ENCODE results near the gene PCBP3. TPM values are rescaled to one million over a fixed set of nuclear protein-coding genes. Genes with fewer than 3 reads are reported as not detected.

The PCBP3 gene
- total RNA-seq, 1 experiment from 2014 or later, result not detected

DNA sequence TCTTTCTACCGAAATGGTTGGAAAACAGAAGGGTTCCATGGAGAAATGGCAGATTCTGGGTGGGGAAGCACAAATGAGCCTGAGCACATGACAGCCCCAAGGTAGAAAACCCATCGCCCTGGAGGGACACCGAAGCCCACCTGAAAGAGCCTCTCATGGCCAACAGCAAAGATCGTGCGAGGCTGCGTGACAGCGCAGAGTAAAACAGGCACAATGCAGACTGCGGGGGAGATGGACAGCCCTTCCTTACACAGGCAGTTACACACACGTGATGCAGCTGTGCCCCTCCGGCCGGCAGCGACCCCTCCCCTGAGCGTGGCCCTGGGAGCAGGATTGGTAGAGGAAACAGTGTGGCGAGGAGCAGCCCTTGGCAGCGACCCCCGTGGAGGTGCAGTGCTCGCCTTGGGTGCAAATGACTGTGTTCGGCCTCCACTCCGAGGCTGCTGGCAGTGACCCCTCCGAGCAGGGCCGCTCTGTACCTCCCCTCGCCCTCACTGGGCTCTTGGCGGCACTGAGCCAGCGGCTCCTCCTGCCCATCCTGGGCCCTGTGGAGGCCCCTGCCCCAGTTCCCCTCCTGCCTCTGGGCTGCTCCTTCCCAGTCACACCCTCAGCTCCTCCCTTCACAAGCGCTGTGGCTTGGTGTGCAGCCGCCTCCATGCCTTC is 217.1 kb downstream of the PCBP3 start:
- no peak for DNase-seq (ENCODE audit: low spot score)

GRCh38 chr21:45861156-45861870 is 217.8 kb downstream of the PCBP3 start:
- DNase-seq (ENCODE audit: low spot score), result no peak

GRCh38 chr21:45862543-45863207 is 219.2 kb downstream of the PCBP3 start:
- no peak for DNase-seq (ENCODE audit: low spot score)

GRCh38 chr21:45863267-45863666 is 219.7 kb downstream of the PCBP3 start:
- DNase-seq (ENCODE audit: low spot score), result no peak

DNA sequence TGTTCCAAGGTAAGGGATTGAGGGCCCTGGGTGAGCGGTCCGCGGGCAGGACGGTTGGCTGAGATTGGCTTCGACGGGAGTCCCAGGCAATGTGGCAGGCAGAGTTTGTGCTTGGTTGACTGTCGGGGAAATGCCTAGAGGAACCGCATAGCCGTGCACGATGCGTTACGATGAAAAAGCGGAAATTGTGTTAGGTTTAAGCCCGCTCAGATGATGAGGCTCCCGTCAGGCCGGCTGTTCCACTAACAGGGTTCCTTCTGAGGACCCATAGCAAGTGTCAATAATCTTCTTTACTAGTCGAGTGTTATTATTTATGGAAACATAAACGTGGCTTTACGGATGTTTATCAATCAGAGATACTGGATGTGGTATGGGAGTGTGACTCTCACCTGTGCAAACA is 220.2 kb downstream of the PCBP3 start:
- no peak for DNase-seq (ENCODE audit: low spot score)

DNA sequence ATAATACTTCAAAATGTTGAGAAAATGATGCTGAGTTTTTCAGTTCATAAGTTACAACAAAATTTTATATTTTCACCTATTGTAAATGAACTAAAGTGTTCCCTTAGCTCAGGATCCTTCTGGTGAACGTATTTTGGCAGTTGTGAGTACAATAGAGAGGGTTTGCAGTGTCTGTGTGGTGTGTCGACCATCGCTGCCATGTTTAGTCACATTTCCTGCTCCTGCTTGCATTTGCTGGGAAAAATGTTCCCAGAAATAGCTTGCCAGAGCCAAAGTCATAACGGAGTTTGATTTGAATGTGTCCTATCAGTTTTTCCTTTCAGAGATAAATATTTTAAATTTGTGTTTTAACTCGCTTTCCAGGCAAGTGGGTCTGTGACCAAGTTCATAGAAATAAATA is 220.9 kb downstream of the PCBP3 start:
- DNase-seq (ENCODE audit: low spot score), result no peak

DNA sequence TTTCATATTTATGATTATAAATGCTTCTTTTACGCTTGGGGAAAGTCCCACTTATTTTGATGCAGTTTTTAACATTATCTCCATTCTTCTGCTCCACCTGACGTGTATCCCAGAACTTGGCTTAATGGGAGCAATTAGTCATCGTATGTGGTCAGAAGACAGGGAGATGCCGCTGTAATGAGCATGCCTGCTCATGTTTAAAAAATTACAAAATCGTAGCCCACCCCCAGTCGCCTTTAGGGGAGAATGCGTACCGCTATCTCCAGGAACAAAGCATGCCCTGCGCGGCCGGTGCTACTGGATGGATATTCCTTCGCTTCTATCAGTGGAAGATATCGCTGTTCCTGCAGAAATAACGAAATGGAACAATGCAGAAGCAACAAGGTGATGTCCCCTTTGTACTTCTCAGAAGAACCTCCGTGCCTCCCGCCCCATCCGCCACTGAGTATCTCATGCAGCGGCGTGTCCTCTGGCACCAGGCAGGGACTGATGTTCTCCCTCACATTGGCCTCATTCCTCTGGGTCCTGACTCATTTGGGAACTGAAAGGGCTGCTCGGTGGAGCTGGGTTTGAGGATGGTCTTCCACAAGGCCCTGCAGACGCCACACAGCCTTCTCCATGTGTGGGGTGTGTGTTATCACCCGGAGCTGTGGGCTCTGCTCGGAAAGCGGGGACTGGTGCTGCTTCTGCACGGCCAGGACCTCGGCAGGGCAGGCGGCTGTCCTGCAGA is 221.7 kb downstream of the PCBP3 start:
- no peak for DNase-seq (ENCODE audit: low spot score)

DNA sequence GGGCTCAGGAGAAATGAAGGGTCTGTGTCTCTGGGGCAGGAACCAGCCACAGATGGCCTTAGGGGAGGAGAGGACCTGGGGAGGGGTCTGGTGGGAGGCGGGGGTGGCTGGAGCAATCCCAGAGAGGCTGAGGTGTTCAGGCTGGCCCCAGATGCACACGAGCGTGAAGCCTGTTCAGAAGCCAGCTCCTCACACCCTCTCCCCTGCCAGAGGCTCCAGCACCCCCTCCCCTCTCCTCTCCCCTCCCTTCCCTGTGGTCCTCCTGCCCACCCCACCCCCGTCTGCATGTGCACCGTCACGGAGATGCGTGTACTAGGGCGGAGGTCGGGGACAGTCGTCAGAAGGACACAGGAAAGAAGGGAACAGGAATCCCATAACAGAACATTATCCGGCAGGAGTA is 223.0 kb downstream of the PCBP3 start:
- no peak for DNase-seq (ENCODE audit: low spot score)

GRCh38 chr21:45867041-45867666 is 223.6 kb downstream of the PCBP3 start:
- no peak for DNase-seq (ENCODE audit: low spot score)

- no peak for DNase-seq (ENCODE audit: low spot score)
These were observed 224.2 kb downstream of the PCBP3 start for GRCh38 chr21:45867671-45868081.

DNA sequence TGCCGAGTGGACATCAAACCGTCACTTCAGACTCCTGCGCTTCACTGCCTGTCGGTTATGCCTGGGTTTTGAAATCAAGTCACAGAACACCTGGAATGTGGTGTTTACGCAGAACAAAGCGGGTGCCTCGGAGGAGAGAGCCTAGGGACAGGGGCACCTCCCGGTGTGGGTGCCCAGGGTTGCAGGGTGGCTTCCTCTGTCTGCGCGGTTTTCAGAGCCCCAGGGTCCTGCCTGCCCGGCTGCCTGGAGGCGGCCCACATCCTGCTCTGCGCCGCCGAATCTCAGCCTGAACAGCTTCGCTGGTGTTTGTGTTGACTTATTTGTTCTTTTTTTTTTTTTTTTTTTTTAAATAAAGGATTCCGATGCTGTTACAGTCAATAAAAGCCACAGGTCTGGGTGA is 224.6 kb downstream of the PCBP3 start:
- no peak for DNase-seq (ENCODE audit: low spot score)

GRCh38 chr21:45868488-45868887 is 225.0 kb downstream of the PCBP3 start:
- DNase-seq (ENCODE audit: low spot score), result no peak

DNA sequence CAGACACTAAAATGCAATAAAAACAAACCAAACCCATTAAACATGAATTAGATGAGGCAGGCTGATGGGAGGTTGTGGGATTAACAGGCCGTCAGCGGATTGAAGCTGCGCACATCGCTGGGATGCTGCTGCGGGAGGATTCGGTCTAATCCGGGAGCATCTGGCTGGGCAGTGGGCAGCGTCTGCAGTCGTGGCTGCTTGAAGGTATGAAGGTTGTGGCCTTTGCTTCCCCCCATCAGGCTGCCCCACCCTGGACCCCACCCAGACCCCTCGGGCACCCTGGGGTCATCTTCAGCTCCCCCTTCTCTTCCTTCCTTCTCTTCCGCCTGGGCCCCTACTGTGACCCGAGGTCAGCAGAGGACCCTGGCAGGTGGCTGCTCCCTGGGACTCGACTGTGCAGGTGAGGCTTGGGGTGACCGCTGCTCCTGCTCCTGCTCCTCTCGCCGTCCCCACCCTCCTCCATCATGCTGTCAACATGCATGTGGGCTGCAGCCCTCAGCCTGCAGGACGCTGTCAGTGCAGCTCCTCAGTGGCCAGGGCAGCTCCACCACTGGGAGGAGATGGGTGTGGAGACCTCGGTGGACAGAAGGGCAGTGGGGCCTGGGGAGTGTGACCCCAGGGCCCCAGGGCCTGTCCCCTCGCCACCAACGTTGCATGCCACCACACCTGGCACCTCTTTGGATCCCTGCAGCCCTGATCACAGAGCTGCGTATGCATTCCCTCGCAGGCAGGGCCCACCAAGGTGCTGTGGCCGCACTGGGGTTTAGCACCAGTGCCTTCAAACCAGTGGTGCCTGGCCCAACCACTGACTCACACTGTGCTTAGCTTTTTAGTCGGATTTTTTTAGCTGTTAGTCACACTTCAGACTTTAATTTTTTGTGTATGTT is 225.8 kb downstream of the PCBP3 start:
- DNase-seq (ENCODE audit: low spot score), result no peak

DNA sequence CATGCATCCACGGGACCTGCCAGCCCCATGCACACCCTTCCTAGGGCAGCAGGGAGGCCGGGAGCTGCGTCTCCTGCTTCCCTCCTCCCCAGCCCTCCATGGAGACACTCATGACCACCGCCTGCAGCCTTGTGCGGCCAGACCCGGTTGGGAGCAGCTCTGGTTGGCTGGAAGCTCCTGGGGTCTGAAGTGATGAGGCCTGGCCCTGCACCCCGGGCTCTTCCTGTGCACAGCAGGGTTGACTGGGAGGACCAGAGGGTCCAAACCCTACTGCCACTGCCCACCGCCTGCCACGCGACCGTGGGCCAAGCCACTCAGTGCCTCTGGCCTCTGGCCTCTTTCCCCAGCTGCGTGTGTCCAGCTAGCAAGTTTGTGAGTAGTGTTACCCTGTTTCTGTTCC is 226.9 kb downstream of the PCBP3 start:
- no peak for DNase-seq (ENCODE audit: low spot score)

GRCh38 chr21:45870851-45871615 is 227.5 kb downstream of the PCBP3 start:
- no peak for DNase-seq (ENCODE audit: low spot score)

DNA sequence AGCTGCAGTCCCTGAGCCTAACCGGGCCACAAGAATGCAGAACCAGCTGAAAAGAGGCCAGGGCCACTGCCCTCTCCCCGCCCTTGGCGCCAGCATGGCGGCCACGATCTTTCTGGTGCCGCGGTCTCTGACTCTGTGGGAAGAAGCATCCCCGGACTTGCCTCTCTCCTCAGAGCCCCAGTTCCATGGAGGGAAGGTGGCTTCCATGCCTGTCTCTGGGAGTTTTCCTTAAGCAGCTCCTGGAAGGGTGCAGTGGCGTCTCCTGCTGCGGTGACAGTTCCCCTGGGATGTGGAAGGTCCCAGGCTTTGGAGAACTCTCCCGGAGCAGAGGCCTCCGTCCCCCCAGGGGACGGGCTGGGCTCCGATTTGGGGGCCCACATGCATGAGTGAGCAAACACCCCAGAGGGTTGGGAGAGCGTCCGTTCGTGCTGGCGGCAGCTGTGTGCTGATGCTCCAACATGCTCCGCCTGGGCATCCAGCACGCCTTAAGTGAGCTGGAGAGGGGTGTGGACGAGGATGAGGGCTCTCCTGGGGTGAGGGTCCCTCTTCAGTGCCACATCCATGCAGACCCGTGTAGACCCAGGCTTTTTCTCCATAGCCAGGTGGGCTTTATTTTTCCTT is 228.2 kb downstream of the PCBP3 start:
- DNase-seq (ENCODE audit: low spot score), result no peak

DNA sequence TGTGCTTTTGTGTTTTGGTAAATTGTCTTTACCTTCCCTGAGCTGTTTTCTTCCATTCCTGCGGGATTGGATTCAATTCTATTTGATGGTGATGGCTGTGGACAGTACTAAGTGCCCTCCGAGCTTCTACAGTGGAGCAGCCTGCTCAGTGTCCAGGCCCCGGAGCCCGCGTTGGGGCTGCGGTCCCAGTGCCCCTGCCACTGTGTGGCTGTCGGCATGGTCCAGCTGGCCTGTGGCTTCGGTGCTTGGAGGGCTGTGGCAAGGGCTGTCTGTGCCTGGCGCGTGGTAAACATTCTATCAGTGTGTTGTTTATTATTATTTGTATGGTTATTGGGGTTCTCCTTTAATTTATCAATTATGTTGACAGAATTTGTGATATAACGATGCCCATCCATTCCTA is 228.9 kb downstream of the PCBP3 start:
- no peak for DNase-seq (ENCODE audit: low spot score)

DNA sequence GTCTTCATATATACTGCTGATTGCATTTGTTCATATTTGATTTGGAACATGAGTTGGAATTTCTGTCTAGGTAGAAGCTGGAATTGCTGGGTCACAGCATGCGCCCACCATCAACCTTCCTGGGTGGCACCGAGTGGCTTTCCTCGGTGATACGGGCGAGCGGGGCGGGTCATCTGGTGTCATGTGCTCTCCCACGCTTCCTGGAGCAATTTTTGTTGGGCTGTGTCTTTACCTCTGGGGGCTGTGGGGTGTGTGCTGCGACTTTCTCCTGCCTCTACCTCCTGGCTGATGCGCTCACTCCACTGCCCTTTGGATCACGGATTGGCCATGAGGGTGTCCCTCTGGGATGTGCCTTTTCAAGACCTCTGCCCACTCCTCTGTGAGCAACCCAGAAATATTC is 229.4 kb downstream of the PCBP3 start:
- no peak for DNase-seq (ENCODE audit: low spot score)

GRCh38 chr21:45873418-45873817 is 229.9 kb downstream of the PCBP3 start:
- DNase-seq (ENCODE audit: low spot score), result no peak
